ENCODE data around the gene GET4. TPM values are rescaled to one million over a fixed set of nuclear protein-coding genes. Genes with fewer than 3 reads are reported as not detected.

The GET4 gene
- total RNA-seq, 1 experiment from 2014 or later: 61.9 TPM

GRCh38 chr7:883055-884021, 7.0 kb downstream of the GET4 start:
- DNase-seq: peak; percentile 60
- no peaks in the 10 kb centered on the region for H3K27me3 ChIP-seq (ENCODE audit: control insufficient read depth, insufficient read depth, low read length)
- H3K4me3 ChIP-seq (ENCODE audit: insufficient read depth, low read depth, low read length): no peak overlapping the region
- H3K36me3 ChIP-seq (replicated peaks; ENCODE audit: control insufficient read depth, insufficient read depth, low read length): peaks cover 3% of the 10 kb centered on the region

GRCh38 chr7:884191-885003, 8.0 kb downstream of the GET4 start:
- Histone ChIP-seq H3K4me3 (ENCODE audit: insufficient read depth, low read depth, low read length) (no peak overlapping the region), H3K36me3 (replicated peaks; ENCODE audit: control insufficient read depth, insufficient read depth, low read length) (peaks cover 3% of the 10 kb centered on the region), H3K27me3 (ENCODE audit: control insufficient read depth, insufficient read depth, low read length) (no peaks in the 10 kb centered on the region)
- DNase-seq: no peak

GRCh38 chr7:885261-885892, 9.0 kb downstream of the GET4 start:
- DNase-seq: peak; percentile 67
- peaks cover 3% of the 10 kb centered on the region for H3K36me3 ChIP-seq (replicated peaks; ENCODE audit: control insufficient read depth, insufficient read depth, low read length)
- no peak overlapping the region for H3K4me3 ChIP-seq (ENCODE audit: insufficient read depth, low read depth, low read length)
- no peaks in the 10 kb centered on the region for H3K27me3 ChIP-seq (ENCODE audit: control insufficient read depth, insufficient read depth, low read length)

- H3K4me3 ChIP-seq (ENCODE audit: insufficient read depth, low read depth, low read length): no peak overlapping the region
- peaks cover 7% of the 10 kb centered on the region for H3K36me3 ChIP-seq (replicated peaks; ENCODE audit: control insufficient read depth, insufficient read depth, low read length)
- peak; percentile 49 for DNase-seq
- H3K27me3 ChIP-seq (ENCODE audit: control insufficient read depth, insufficient read depth, low read length): no peaks in the 10 kb centered on the region
These were observed 9.7 kb downstream of the GET4 start for GRCh38 chr7:885893-886625.

- no peaks in the 10 kb centered on the region for H3K27me3 ChIP-seq (ENCODE audit: control insufficient read depth, insufficient read depth, low read length)
- DNase-seq: no peak
- H3K36me3 ChIP-seq (replicated peaks; ENCODE audit: control insufficient read depth, insufficient read depth, low read length): peaks cover 7% of the 10 kb centered on the region
- no peak overlapping the region for H3K4me3 ChIP-seq (ENCODE audit: insufficient read depth, low read depth, low read length)
These were observed 10.5 kb downstream of the GET4 start for GRCh38 chr7:886626-887487.

GRCh38 chr7:887488-887820, 11.1 kb downstream of the GET4 start:
- Histone ChIP-seq H3K36me3 (replicated peaks; ENCODE audit: control insufficient read depth, insufficient read depth, low read length) (peaks cover 9% of the 10 kb centered on the region), H3K27me3 (ENCODE audit: control insufficient read depth, insufficient read depth, low read length) (no peaks in the 10 kb centered on the region), H3K4me3 (ENCODE audit: insufficient read depth, low read depth, low read length) (no peak overlapping the region)
- no peak for DNase-seq

GRCh38 chr7:888081-889024, 12.0 kb downstream of the GET4 start:
- Histone ChIP-seq H3K27me3 (ENCODE audit: control insufficient read depth, insufficient read depth, low read length) (no peaks in the 10 kb centered on the region), H3K36me3 (replicated peaks; ENCODE audit: control insufficient read depth, insufficient read depth, low read length) (peaks cover 9% of the 10 kb centered on the region), H3K4me3 (ENCODE audit: insufficient read depth, low read depth, low read length) (no peak overlapping the region; the same call in 1 of the 2 replicates)
- DNase-seq: no peak

- DNase-seq: no peak
- H3K4me3 ChIP-seq (ENCODE audit: insufficient read depth, low read depth, low read length): peak overlapping the region; percentile 35
- peaks cover 11% of the 10 kb centered on the region for H3K36me3 ChIP-seq (replicated peaks; ENCODE audit: control insufficient read depth, insufficient read depth, low read length)
- H3K27me3 ChIP-seq (ENCODE audit: control insufficient read depth, insufficient read depth, low read length): no peaks in the 10 kb centered on the region
These were observed 12.7 kb downstream of the GET4 start for GRCh38 chr7:889025-889390.

- H3K36me3 ChIP-seq (replicated peaks; ENCODE audit: control insufficient read depth, insufficient read depth, low read length): peaks cover 11% of the 10 kb centered on the region
- H3K27me3 ChIP-seq (ENCODE audit: control insufficient read depth, insufficient read depth, low read length): no peaks in the 10 kb centered on the region
- no peak for DNase-seq
- H3K4me3 ChIP-seq (ENCODE audit: insufficient read depth, low read depth, low read length): peak overlapping the region; percentile 35
These were observed 13.0 kb downstream of the GET4 start for GRCh38 chr7:889391-889790.

GRCh38 chr7:890868-891267, 14.5 kb downstream of the GET4 start:
- no peaks in the 10 kb centered on the region for H3K27me3 ChIP-seq (ENCODE audit: control insufficient read depth, insufficient read depth, low read length)
- peaks cover 12% of the 10 kb centered on the region for H3K36me3 ChIP-seq (replicated peaks; ENCODE audit: control insufficient read depth, insufficient read depth, low read length)
- H3K4me3 ChIP-seq (ENCODE audit: insufficient read depth, low read depth, low read length): no peak overlapping the region
- DNase-seq: no peak

- Histone ChIP-seq H3K27me3 (ENCODE audit: control insufficient read depth, insufficient read depth, low read length) (no peaks in the 10 kb centered on the region), H3K36me3 (replicated peaks; ENCODE audit: control insufficient read depth, insufficient read depth, low read length) (peaks cover 11% of the 10 kb centered on the region), H3K4me3 (ENCODE audit: insufficient read depth, low read depth, low read length) (no peak overlapping the region)
- no peak for DNase-seq
These were observed 14.9 kb downstream of the GET4 start for GRCh38 chr7:891291-891690.

- no peak for DNase-seq
- Histone ChIP-seq H3K4me3 (ENCODE audit: insufficient read depth, low read depth, low read length) (no peak overlapping the region), H3K27me3 (ENCODE audit: control insufficient read depth, insufficient read depth, low read length) (no peaks in the 10 kb centered on the region), H3K36me3 (replicated peaks; ENCODE audit: control insufficient read depth, insufficient read depth, low read length) (peaks cover 9% of the 10 kb centered on the region)
These were observed 15.5 kb downstream of the GET4 start for GRCh38 chr7:891805-892204.
